Nephron progenitor cell (in vitro differentiated cells): ENCODE data around the gene KDM8.

Experiments used
- DNase-seq: peaks from one replicate; pipeline ENCODE4 v3.0.0; 2021
- H3K27ac Mint-ChIP-seq: 2 replicates; pipeline ENCODE4 v1.8.0; 2021; ENCODE audit warnings: mild to moderate bottlenecking, moderate library complexity, mixed read lengths
- H3K27me3 Mint-ChIP-seq: 2 replicates; pipeline ENCODE4 v1.8.0; 2021; ENCODE audit warnings: mild to moderate bottlenecking, low read depth, mixed read lengths; ENCODE audit not compliant: poor library complexity
- H3K36me3 Mint-ChIP-seq: 2 replicates; pipeline ENCODE4 v1.8.0; 2021; ENCODE audit warnings: low read depth, mixed read lengths
- H3K4me1 Mint-ChIP-seq: 2 replicates; pipeline ENCODE4 v1.8.0; 2021; ENCODE audit warnings: mixed read lengths
- H3K4me3 Mint-ChIP-seq: 2 replicates; pipeline ENCODE4 v1.8.0; 2021; ENCODE audit warnings: mild to moderate bottlenecking, moderate library complexity, mixed read lengths
- H3K9me3 Mint-ChIP-seq: 2 replicates; pipeline ENCODE4 v1.8.0; 2021; ENCODE audit warnings: mild to moderate bottlenecking, moderate library complexity, mixed read lengths
- TF ChIP-seq, protein P1 (sequence below): fragments of 200-600 bp; sonication (generic); IDR thresholded peaks from 2 replicates; pipeline ENCODE4 v1.5.0; 2021; ENCODE audit warnings: antibody characterized with exemption

Gene KDM8

DNA sequence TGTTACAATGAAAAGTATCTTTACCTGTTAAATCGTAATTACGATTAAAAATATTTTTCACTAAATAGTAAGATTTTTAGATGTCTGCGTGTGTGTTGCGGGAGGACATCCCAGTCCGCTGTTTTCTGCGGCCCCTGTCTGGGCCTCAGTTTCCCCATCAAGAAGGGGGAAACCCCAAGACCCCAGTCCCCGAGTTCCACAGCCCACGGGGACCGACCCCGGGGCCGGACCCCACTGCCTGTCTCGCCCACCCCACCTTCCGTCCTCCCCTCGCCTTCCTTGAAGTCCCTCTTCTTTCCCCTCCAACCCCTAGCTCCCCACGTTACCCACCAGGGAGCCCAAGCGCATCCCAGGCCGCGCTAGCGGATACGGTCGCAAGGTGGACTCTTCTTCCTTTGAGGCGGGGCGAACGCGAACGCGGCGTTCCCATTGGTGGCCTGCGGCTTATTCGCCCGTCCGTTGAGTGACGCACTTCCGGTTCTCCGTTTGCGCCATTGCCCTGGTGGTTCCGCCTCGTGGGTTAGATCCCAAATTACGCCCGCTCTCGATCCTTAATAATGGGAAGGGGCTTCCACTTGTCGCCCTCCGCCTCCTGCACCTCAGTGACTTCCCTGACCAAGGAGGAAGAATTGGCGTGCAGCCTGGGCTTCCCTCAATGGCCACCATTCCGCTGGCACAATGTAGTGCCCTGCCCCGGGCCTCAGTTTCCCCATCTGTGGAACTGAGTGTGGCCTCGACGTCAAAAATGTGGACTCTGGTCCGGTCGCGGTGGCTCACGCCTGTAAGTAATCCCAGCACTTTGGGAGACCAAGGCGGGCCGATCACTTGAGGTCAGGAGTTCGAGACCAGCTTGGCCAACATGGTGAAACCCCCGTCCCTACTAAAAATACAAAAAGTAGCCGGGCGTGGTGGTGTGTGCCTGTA, 65.3 kb downstream of the KDM8 start, which contains the start of gene NSMCE1:
Gene NSMCE1, minus strand, starts transcription at position 397 of the 924 bp plus-strand sequence. CDS start 11,202 bp downstream, outside the sequence.
- Mint-ChIP-seq H3K4me1 (peaks cover 4% of the 10 kb centered on the region), H3K4me3 (peak within 1 kb of the TSS; percentile 85), H3K27ac (no peak within 1 kb of the TSS), H3K27me3 (peaks cover 11% of the 10 kb centered on the region), H3K36me3 (peaks cover 4% of the 10 kb centered on the region), H3K9me3 (peaks cover 11% of the 10 kb centered on the region)
- peak; percentile 81 for DNase-seq
- TF ChIP-seq, protein P1, sequence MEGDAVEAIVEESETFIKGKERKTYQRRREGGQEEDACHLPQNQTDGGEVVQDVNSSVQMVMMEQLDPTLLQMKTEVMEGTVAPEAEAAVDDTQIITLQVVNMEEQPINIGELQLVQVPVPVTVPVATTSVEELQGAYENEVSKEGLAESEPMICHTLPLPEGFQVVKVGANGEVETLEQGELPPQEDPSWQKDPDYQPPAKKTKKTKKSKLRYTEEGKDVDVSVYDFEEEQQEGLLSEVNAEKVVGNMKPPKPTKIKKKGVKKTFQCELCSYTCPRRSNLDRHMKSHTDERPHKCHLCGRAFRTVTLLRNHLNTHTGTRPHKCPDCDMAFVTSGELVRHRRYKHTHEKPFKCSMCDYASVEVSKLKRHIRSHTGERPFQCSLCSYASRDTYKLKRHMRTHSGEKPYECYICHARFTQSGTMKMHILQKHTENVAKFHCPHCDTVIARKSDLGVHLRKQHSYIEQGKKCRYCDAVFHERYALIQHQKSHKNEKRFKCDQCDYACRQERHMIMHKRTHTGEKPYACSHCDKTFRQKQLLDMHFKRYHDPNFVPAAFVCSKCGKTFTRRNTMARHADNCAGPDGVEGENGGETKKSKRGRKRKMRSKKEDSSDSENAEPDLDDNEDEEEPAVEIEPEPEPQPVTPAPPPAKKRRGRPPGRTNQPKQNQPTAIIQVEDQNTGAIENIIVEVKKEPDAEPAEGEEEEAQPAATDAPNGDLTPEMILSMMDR = no peak

DNA sequence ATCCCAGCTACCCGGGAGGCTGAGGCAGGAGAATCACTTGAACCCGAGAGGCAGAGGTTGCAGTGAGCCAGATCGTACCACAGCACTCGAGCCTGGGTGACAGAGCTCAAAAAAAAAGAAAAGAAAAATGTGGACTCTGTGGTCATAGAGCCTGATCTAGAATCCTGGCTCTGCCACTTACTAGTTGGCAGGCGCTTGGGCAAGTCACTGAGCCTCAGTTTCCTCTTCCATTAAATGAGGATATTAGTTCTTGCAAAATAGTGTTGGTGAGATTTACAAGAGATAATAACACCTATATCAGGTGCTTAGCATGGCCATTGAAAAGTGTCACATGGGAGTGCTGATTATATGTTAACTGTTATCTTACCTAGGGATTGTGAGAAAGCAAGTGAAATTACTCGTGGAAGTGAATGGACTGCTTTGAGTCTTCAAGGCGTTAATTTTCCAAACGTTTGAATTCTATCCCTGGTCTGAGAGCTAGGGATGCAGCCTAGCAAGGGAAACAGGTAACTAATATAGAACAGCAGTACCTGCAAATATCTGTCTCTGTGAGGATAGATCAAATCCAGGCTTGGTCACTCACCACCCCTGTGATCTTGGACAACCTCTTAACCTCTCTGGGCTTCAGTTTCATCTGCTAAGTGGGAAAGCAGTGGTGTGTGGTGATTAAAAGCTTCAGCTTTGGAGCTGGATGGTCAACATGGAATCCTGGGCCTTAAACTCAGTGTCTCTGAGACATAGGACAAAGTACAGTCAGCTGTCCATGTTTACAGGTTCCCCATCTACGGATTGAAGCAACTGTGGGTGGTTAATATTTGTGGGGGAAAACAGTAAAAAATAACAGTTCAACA, 66.2 kb downstream of the KDM8 start:
- Mint-ChIP-seq H3K27ac (no peak overlapping the region), H3K27me3 (peaks cover 7% of the 10 kb centered on the region), H3K4me3 (peak overlapping the region; percentile 85), H3K4me1 (peaks cover 4% of the 10 kb centered on the region), H3K9me3 (peaks cover 11% of the 10 kb centered on the region), H3K36me3 (peaks cover 4% of the 10 kb centered on the region)
- DNase-seq = no peak
- TF ChIP-seq, protein P1 = no peak

DNA sequence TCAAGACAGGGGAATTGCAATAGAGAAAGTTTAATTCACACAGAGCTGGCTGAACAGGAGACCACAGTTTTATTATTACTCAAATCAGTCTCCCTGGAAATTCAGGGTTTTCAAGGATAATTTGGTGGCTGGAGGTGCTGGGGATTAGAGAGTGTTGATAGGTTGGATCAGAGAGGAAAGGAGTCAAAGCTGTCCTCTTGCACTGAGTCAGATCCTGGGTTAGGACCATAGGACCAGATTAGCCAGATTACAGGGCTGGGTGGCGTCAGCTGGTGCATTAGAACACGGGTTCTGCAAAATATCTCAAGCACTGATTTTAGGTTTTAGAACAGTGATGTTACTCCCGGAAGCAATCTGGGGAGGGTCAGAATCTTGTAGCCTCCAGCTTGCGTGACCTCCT, 67.0 kb downstream of the KDM8 start:
- no peak for DNase-seq
- H3K27ac Mint-ChIP-seq = no peak overlapping the region
- peaks cover 11% of the 10 kb centered on the region for H3K9me3 Mint-ChIP-seq
- H3K4me1 Mint-ChIP-seq = peaks cover 4% of the 10 kb centered on the region
- H3K36me3 Mint-ChIP-seq = peaks cover 4% of the 10 kb centered on the region
- H3K27me3 Mint-ChIP-seq = peaks cover 7% of the 10 kb centered on the region
- H3K4me3 Mint-ChIP-seq = no peak overlapping the region
- TF ChIP-seq, protein P1 = no peak
